Esophagus muscularis mucosa (tissue), 4 donors: ENCODE data around the gene DPPA3.

Experiments
- EP300 ChIP-seq: sonication (generic); formaldehyde crosslinking; IDR thresholded peaks from one replicate; pipeline ENCODE4 v1.6.1; 2017; ENCODE audit warnings: antibody characterized with exemption
- POLR2A ChIP-seq: fragments of 450-650 bp; IDR thresholded peaks from one replicate; pipeline ENCODE4 v1.6.1; 2017; ENCODE audit warnings: antibody characterized with exemption, moderate library complexity, mild to moderate bottlenecking, low read depth
- POLR2AphosphoS5 ChIP-seq, 2 donors: sonication (generic); formaldehyde crosslinking; IDR thresholded peaks; one replicate each; pipeline ENCODE4 v1.6.1; 2017; ENCODE audit warnings: antibody characterized with exemption in 2 of 2
- TF ChIP-seq, protein P1 (sequence below), 3 experiments: fragments of 200-600 bp in 2 of 3; fragments of 450-650 bp in 1 of 3; sonication (generic) in 2 of 3; IDR thresholded peaks; one replicate each; pipeline ENCODE4 v1.5.1; 2017 to 2019; ENCODE audit warnings: antibody characterized with exemption in 3 of 3, mild to moderate bottlenecking in 2 of 3, moderate library complexity in 1 of 3

DNA sequence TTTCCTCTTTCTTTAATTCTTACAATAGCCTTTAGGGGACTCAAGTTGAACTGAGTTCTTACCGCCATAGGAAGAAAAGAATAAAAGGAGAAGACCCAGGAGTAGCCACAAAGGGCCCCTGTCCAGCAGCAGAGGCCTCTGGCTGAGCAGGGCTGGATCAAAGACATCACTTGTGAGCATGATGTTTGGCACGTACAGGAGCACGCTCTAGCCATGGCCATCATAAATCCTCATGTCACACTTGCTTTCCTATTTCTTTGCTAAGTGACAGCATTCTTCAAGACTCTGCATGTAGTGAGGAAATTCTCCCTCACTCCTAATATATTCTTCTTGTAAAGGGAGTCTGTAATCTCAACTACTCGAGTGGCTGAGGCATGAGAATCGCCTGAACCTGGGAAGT lies 20.3 kb downstream of the DPPA3 start:
- TF ChIP-seq, protein P1, sequence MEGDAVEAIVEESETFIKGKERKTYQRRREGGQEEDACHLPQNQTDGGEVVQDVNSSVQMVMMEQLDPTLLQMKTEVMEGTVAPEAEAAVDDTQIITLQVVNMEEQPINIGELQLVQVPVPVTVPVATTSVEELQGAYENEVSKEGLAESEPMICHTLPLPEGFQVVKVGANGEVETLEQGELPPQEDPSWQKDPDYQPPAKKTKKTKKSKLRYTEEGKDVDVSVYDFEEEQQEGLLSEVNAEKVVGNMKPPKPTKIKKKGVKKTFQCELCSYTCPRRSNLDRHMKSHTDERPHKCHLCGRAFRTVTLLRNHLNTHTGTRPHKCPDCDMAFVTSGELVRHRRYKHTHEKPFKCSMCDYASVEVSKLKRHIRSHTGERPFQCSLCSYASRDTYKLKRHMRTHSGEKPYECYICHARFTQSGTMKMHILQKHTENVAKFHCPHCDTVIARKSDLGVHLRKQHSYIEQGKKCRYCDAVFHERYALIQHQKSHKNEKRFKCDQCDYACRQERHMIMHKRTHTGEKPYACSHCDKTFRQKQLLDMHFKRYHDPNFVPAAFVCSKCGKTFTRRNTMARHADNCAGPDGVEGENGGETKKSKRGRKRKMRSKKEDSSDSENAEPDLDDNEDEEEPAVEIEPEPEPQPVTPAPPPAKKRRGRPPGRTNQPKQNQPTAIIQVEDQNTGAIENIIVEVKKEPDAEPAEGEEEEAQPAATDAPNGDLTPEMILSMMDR (IDR thresholded peaks at IDR 0.05) = no peak
- TF ChIP-seq POLR2A = no peak
- TF ChIP-seq POLR2AphosphoS5 (IDR thresholded peaks at IDR 0.05) = no peak
- no peak for TF ChIP-seq EP300
